ACHN (cell line): ENCODE data around the gene SMPDL3A.

Source experiments
- DNase-seq: peaks from one replicate; pipeline ENCODE4 v3.0.0-alpha.2; 2015
- in situ Hi-C: cut with HindIII; loops from 2 replicates; pipeline ENCODE4 v1.10.0; 2017; ENCODE audit warnings: low sequenced_read_pairs, low pct_ligation_motif_present, low pct_unique_long_range_greater_than_20kb

SMPDL3A gene

DNA sequence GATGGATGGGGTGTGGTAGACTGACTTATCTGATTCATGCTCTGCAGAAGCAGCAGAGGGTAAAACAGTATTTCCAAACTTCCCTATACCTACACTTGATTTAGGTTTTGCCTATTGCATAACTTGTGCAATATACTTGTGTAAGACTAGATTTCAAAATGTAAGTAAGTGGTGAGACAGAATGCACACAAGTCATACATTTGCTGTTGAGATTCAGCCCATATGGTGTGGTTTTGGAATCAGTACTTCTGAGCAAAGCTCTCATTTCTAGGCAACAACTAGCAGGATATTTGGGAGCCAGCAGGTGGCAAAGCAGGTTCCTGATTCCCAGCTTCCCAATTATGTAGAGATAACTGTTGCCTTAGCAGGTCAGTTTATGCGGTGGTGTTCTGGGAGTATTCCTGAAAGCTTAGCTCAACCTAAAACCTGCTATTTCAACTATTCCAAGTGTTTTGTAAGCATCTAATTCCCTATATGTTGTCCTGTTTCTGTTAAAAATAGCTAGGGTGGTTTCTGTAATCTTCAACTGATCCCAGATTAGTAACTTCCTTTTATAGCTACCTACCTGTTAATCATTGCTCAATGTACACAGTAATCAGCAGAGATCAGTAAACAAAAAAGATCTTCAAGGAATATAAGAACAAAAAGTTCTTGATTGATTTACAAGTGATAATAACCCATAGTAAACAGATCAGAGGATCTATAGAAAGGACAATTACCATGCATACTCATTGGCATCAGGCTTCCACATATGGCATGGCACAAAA, 18.0 kb upstream of the SMPDL3A start:
- DNase-seq = peak; percentile 4
- in situ Hi-C loops = no loop called here

DNA sequence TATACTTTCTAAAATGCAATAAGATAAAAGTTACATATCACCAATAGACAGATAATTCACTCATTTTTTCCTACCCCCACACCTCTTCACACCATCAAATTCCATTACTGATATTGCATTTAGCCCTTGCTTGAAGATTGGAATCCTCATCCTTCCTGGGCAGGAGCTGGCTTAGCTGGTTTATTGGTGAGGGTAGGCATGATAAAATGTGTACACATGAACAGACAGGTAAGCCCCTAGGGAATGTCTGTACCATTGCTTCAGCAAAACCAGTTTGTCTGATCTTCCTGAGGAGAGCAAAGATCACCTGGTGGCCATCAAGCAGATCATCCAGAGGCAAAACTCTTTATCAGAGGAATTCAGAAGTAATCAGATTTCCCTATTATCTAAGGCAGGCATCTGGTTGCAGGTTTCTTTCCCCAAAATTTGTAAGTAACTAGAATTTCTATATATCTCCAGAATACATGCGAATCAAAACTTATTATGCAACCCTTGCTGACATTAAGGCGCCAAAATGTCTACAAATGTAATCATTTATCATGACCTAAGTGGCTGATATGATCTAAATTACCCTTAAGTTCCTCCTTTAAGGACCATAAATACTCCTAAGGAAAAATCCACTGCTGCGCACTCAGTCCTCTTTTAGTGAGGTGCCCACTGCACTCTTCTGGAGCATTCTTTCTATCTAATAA, 16.2 kb upstream of the SMPDL3A start:
- no peak for DNase-seq
- in situ Hi-C loops = no loop called here

DNA sequence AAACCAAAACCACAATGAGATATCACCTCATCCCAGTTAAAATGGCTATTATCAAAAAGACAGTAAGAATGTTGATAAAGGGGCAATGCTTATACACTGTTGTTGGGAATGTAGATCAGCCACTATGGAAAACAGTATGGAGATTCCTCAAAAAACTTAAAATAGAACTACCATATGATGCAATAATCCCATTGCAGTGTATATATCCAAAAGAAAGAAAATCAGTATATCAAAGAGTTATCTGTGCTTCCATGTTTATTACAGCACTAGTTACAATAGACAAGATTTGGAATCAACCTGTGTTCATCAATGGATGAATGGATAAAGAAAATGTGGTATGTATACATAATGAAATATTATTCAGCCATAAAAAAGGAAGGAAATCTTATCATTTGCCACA, 13.1 kb upstream of the SMPDL3A start:
- in situ Hi-C loops = no loop called here
- no peak for DNase-seq

DNA sequence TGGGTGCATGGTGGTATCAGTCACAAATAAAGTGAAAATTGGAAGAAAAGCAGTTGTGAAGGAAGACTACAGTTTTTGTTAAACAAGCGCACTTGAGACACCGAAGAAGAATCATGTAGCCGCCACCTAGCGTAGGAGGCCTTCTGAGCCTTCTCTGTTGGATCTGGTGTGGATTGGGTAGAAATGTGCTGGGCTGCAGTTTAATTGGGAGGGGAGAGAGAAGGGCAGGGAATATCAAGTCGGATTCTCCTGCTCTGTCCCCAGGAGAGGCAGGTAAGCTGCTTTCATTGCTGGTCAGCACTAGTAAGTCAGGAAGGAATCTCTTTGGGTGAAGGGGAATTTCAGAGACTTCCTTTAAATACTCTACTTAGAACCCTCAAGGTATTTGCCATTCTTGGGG, 10.8 kb upstream of the SMPDL3A start:
- DNase-seq = no peak
- in situ Hi-C loops = no loop called here

DNA sequence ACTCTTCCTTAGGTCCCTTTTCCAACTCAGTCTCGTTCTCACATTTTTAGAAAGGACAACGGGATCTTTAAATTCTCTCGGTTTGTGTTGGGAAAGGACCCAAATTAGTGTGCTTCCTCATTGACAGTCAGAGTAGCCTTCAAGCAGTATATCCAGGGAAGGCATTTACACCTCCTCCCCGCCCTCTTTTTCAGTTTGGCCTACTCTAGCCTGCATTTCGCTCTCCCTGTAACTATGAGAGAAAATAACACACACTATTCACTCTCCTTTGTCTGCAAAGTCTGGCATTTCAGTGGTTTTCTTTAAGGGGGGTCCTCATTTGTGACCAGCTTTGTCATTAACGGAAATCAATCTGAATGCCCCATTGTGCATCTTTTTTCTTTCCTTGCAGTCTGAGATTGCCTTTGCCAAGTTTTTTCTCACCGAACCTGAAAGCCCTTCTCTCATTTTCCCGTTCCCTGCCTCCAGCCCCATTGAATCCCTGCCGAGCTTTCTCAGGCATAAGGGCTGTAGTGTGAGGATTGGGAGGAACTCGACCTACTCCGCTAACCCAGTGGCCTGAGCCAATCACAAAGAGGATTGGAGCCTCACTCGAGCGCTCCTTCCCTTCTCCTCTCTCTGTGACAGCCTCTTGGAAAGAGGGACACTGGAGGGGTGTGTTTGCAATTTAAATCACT, 9.9 kb upstream of the SMPDL3A start:
- in situ Hi-C loops = no loop called here
- no peak for DNase-seq

DNA sequence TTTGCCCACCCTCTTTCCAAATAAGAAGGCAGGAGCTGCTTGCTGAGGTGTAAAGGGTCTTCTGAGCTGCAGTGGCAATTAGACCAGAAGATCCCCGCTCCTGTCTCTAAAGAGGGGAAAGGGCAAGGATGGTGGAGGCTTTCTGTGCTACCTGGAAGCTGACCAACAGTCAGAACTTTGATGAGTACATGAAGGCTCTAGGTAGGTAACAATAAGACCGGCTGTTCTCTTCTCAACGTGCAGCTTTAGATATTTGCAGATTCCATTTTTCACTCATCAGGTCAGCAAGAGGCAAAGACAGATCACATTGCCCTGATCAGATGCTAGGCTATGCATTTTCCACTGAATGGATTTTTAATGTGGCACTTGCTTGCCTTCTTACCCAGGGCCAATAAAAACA, 9.4 kb upstream of the SMPDL3A start, which contains the start of gene FABP7:
TSS of gene FABP7 (plus strand) at position 50 of the 400 bp plus-strand sequence. CDS start at position 129, 79 bp downstream.
- in situ Hi-C loops = no loop called here
- no peak for DNase-seq

DNA sequence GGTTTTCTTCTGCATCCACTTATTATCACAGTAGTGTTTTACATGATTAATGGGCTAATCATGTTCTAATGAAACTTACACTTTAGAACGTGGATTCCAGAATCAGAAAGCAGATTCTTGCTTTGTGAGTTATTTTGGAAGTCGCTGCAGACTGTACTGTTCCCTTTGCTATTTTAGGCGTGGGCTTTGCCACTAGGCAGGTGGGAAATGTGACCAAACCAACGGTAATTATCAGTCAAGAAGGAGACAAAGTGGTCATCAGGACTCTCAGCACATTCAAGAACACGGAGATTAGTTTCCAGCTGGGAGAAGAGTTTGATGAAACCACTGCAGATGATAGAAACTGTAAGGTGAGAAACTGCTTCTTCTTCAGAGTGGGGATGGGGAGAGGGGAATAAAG, 8.9 kb upstream of the SMPDL3A start:
- in situ Hi-C loops = no loop called here
- no peak for DNase-seq

DNA sequence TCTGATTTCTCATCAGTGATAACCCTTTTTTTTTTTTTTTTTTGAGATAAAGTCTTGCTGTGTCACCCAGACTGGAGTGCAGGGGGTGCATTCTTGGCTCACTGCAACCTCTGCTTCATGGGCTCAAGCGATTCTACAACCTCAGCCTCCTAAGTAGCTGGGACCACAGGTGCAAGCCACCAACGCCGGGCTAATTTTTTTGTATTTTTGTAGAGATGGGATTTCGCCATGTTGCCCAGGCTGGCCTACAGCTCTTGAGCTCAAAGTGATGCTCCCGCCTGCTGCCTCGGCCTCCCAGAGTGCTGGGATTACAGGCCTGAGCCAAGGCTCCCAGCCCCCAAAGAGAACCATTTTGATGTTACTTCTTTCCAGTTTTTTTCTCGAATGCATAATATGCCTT, 7.3 kb upstream of the SMPDL3A start:
- in situ Hi-C loops = no loop called here
- DNase-seq = no peak

DNA sequence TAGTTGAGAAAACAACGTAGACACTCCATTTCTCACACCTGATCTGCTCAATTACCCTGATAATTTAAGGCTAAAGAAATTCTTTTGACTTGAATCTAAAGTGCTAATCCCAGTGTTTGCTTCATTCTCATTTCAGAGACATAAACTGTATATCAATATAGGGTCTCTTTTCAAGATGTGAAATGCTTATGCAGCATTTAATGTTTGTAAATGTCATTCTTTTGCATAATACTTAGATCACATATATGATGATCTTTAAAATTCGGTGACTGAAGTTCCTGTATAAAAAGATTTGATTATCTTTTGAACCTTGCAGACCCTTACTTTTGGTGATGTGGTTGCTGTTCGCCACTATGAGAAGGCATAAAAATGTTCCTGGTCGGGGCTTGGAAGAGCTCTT, 5.7 kb upstream of the SMPDL3A start:
- no peak for DNase-seq
- in situ Hi-C loops = no loop called here

DNA sequence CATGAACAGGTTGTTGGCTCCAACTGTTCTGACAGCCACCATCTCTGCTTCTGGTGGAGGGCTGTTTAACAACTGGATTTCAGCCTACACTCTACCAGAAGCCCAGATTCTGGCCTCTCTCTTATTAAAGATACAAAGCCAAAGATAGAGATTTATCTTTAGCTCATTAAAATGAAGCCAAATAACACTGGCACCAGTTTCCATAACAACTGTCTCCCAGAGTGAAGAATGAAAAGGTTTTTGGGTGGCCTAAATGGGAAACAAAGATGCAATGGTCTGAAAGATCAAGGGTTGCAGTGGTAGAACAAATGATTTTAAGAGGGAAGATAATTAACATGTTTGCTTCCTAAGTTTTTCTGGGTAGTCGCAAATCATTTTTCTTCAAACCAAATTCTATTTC, 3.2 kb upstream of the SMPDL3A start:
- in situ Hi-C loops = no loop called here
- DNase-seq = no peak

DNA sequence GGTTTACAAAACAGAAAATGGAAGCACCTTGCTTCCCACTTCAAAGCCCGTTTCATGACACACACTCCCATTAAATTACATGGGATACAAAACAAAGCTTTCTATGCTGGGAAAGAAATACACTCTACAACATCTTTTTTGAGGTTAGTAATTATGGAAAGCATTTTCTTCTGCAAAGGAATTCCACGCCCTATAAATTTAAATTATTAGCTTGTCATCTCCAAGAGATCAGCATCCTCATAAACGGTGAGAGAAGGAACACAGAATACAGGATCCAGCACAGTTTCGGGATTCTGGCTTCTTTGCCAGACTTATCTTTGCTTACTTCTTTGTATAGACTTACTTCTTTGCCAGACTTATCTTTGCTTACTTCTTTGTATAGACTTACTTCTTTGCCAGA, 1.3 kb upstream of the SMPDL3A start:
- in situ Hi-C loops = no loop called here
- DNase-seq = no peak

DNA sequence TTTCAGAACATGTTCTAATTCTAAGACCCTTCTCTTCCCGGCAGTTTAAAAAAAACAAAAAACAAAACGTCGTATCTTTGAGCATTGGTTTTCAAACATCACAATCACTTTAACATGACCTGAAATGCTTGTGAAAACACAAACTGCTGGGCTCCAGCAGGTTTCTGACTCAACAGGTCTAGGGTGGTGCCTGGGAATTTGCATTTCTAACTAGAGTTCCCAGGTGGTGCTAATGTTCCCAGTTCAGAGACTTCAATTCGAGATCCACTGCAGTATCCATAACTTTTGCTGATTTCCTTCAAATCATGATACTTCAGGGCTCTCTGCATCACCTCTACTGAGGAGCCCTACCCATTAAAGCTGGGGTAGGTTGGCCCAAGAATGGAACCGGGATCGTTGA, 850 bp upstream of the SMPDL3A start:
- in situ Hi-C loops = no loop called here

DNA sequence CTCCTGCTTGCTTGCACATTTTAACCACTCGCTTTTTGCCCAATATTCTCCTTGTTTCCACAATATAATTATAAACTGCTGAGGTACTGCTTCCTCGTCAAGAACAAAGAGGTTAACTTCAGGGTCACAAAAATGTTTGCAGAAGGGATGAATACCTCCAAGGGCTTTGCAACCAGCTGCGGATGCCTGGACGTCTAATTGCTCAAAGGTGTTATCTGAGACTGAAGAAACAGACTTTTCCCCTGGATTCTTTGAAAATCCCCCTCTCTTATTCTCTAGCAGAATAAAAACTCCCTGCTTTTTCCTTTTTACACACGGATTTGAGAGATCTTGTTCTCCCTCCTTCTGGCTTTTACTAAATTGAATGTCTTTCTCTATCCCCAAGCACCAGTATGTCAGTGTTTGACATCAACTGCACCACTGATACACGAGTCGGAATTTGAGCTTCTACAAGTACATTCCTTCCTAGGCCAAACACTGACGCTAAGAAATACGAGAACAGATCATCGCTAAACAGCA, 336 bp upstream of the SMPDL3A start:
- in situ Hi-C loops = no loop called here

More for the DNA sequence above, 850 bp upstream of the SMPDL3A start:
- DNase-seq = no peak

DNA sequence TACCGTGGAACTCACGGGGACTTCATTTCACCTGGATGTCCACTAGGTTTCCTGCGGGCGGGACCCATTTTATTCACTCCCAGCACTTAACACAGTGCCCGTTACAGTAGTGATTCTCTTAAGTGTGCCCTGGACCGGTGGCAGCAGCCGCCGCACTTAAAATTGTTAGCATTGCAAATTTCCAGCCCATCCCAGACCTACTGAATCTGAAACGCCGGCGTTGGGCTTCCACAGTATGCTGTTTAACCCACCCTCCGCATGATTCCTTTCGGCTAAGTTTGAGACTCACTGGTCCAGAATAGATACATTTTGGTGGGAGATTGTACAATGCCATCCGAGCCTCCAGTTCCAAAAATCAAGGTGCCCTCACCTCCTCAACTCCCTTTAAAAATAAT, 967 bp downstream of the SMPDL3A start:
- in situ Hi-C loops = no loop called here
- no peak for DNase-seq

More for the DNA sequence above, 336 bp upstream of the SMPDL3A start:
- DNase-seq = no peak

DNA sequence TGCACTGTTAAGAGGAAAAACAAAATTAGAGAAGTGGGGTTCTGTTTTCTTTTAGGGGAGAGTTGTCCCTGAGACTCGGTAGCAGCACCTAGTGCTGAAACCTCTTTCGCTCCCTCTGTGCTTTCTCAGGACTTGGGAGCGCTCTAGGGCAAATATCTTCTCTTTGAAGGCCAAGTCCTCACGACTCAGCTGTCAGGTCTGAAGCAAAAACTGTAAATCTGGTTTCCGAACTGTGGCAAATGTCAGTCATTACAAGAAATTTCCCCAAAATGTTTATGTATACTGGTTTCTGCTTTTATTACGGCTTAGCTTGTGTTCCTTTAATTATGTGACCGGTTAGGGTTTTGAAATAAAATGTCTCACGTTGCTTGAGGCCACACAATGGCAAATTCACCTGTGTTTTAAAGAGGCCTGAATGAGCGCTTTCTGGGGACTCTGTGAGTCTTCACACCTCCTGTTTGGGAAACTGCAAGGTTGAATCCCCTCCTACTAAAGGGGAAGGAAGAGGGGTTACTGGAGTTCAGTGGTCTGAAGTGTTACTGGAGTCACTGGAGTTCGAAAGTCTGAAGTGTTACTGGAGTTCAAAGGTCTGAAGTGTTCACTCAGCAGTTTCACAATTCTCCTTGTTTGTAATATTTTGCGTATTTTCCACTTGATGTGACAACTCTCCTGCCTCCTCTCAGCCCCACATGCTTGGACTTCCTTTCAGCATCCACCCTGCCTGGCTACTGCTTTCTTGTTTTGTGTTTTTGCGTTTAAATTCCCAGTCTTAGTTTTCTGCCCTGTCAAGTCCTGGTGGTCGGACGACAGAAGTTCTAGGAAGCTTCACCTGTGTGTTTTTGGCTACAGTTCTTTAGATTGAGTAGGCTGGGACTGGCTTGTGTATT, 1.6 kb downstream of the SMPDL3A start:
- in situ Hi-C loops = no loop called here
- peak; percentile 46 for DNase-seq

DNA sequence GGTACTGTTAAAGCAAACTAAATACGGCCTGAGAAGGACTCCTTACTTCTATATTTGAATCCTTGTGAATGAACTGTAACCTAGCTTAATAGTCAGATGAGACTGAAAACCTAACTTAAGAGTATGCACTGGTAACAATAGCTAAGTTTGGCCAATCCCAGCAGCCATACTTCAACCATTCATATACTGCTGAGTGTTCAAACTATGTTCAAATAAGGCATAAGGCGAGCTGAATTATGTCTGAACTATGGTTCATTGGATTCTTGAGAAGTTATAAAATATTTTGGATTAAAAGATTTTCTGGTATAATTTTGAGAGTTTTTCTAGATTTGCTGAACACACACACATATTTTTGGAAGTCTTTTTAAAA, 2.2 kb downstream of the SMPDL3A start:
- in situ Hi-C loops = no loop called here
- peak; percentile 2 for DNase-seq

DNA sequence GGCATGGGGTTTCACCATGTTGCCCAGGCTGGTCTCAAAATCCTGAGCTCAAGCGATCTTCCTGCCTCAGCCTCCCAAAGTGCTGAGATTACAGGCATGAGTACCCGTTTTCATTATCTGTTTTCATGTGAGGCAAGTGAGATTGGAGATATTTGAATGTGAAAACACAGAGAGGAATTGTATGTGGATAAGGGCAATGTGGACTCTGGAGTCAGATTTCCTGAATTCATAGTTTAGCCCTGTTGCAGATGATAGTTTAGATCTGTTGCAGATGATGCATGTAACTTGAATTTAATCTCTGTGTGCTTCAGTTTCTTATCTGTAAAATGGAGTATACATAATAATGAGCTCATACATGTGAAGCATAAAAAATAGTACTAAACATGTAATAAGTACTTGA, 3.7 kb downstream of the SMPDL3A start:
- in situ Hi-C loops = no loop called here
- no peak for DNase-seq

DNA sequence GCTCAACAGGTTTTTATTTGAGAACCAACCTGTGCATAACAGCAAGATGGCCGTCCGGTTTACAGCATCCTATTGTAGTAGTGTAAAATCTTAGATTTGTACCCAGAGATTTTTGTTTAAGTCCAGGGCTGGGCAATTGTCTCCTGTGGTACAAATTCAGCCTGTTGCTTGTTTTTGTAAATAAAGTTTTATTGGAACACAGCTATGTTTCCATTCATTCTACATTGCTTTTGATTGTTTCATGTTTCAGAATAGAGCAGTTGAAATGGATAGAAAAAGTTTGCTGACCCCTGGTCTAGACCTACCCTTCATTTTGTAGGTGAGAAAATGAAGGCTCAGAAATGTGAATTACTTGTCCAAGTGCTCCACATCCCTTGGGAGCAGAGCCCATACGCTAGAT, 8.5 kb downstream of the SMPDL3A start:
- in situ Hi-C loops = no loop called here
- no peak for DNase-seq
